GM18507 (cell line): ENCODE measurements around the gene VEGFB.
"Not testable (repeated sequence)": the region's sequence is repeated elsewhere in the genome, so short reads cannot be mapped to it uniquely, and the experiment has no call there.

ENCODE experiments used
- DNase-seq: peaks from one replicate; pipeline ENCODE4 v3.0.0; 2011; ENCODE audit warnings: low read depth; ENCODE audit not compliant: insufficient read length; ENCODE audit errors: extremely low spot score
- FAIRE-seq: peaks from 2 replicates; lab custom pipeline; 2011; peaks lifted over from hg19 to GRCh38; lab: Jason Lieb, UNC

Gene VEGFB

GRCh38 chr11:64244966-64245365 lies 10.6 kb downstream of the VEGFB start:
- DNase-seq (no peak), FAIRE-seq (no peak)

- FAIRE-seq (no peak), DNase-seq (no peak)
Measured at GRCh38 chr11:64245401-64245796, 11.0 kb downstream of the VEGFB start.

GRCh38 chr11:64245797-64246620 lies 11.6 kb downstream of the VEGFB start:
- DNase-seq, result no peak
- FAIRE-seq, result no peak

- FAIRE-seq, DNase-seq: not testable (repeated sequence)
Measured at GRCh38 chr11:64246621-64246870, 12.2 kb downstream of the VEGFB start.

- DNase-seq, result no peak
- FAIRE-seq, result peak; percentile 5
Measured at GRCh38 chr11:64246871-64247728, 12.7 kb downstream of the VEGFB start, which contains the start of gene PPP1R14B. PPP1R14B (minus strand) TSS chr11:64246943; CDS start chr11:64246673, 270 bp downstream.

GRCh38 chr11:64247729-64248531 lies 13.5 kb downstream of the VEGFB start:
- no peak for DNase-seq
- no peak for FAIRE-seq

GRCh38 chr11:64248578-64248977 lies 14.2 kb downstream of the VEGFB start:
- FAIRE-seq (no peak), DNase-seq (no peak)

- DNase-seq (no peak), FAIRE-seq (no peak)
Measured at GRCh38 chr11:64249038-64249437, 14.7 kb downstream of the VEGFB start.

GRCh38 chr11:64249563-64250414 lies 15.4 kb downstream of the VEGFB start:
- FAIRE-seq (no peak), DNase-seq (no peak)

GRCh38 chr11:64250415-64251015 lies 16.1 kb downstream of the VEGFB start:
- FAIRE-seq, result no peak
- DNase-seq, result no peak

GRCh38 chr11:64251016-64251752 lies 16.8 kb downstream of the VEGFB start, which contains the start of gene PLCB3:
PLCB3 (plus strand) TSS chr11:64251530; CDS start chr11:64251650, 120 bp downstream.
- peak; percentile 82 for DNase-seq
- FAIRE-seq, result no peak

GRCh38 chr11:64251753-64252002 lies 17.3 kb downstream of the VEGFB start:
- no peak for DNase-seq
- FAIRE-seq, result no peak

- no peak for FAIRE-seq
Measured at GRCh38 chr11:64252003-64252872, 17.9 kb downstream of the VEGFB start.

GRCh38 chr11:64253043-64253442 lies 18.7 kb downstream of the VEGFB start:
- DNase-seq (no peak), FAIRE-seq (no peak)

More at GRCh38 chr11:64252003-64252872, 17.9 kb downstream of the VEGFB start:
- DNase-seq, result no peak

GRCh38 chr11:64253481-64253880 lies 19.1 kb downstream of the VEGFB start:
- FAIRE-seq (no peak), DNase-seq (no peak)

GRCh38 chr11:64254326-64254725 lies 19.9 kb downstream of the VEGFB start:
- DNase-seq (no peak), FAIRE-seq (no peak)
